ENCODE data around the gene VCPKMT.
"Not testable (repeated sequence)": the region's sequence is repeated elsewhere in the genome, so short reads cannot be mapped to it uniquely, and the experiment has no call there.

VCPKMT gene

DNA sequence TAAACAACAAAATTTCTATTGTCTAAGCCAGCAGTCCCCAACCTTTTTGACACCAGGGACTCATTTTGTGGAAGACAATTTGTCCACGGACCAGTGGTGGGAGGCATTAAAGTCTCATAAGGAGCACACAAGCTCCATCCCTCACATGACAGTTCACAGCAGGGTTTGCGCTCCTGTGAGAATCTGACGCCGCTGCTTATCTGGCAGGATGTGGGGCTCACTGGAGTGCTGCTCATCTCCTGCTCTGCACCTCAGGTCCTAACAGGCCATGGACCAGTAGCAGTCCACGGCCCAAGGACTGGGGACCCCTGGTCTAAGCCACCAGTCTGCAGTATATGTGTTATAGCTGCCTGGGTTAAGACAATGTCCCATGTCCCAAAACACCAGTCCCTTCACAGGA, 27.2 kb downstream of the VCPKMT start:
- Histone ChIP-seq H3K4me3 (ENCODE audit: low read length) (no peak overlapping the region), H3K9ac (ENCODE audit: low read length) (no peak overlapping the region), H3K36me3 (ENCODE audit: control insufficient read depth, insufficient read depth, low read length) (no peaks in the 10 kb centered on the region), H3K27me3 (ENCODE audit: control insufficient read depth, insufficient read depth, low read length) (no peaks in the 10 kb centered on the region), H3K4me1 (ENCODE audit: control insufficient read depth, insufficient read depth, low read length) (no peaks in the 10 kb centered on the region), H3K9me3 (ENCODE audit: control insufficient read depth, low read length) (no peaks in the 10 kb centered on the region)

GRCh38 chr14:50088731-50089130, 27.6 kb downstream of the VCPKMT start:
- Histone ChIP-seq H3K9me3 (ENCODE audit: control insufficient read depth, low read length) (no peaks in the 10 kb centered on the region), H3K9ac (ENCODE audit: low read length) (no peak overlapping the region), H3K36me3 (ENCODE audit: control insufficient read depth, insufficient read depth, low read length) (no peaks in the 10 kb centered on the region), H3K4me3 (ENCODE audit: low read length) (no peak overlapping the region), H3K27me3 (ENCODE audit: control insufficient read depth, insufficient read depth, low read length) (no peaks in the 10 kb centered on the region), H3K4me1 (ENCODE audit: control insufficient read depth, insufficient read depth, low read length) (no peaks in the 10 kb centered on the region)

DNA sequence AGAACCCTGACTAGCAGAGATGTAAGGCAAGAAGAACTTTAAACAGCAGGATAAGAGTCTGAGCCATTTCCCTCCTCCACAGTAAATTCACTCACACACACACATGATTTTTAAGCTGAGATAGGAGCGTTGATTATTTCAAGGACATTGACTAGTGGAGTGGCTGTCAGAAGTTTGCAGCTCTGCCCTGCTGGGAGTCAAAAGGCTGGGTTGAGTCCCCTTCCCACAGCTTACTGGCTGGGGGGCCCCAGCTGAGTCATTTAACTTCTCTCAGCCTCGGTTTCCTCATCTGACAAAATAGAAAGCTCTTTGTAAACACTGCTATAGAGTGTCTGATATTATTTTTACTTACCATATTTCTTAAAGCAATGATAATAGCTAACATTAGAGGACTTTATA, 28.3 kb downstream of the VCPKMT start:
- Histone ChIP-seq H3K4me3 (ENCODE audit: low read length) (no peak overlapping the region), H3K9ac (ENCODE audit: low read length) (no peak overlapping the region)

GRCh38 chr14:50087341-50088116, 28.8 kb downstream of the VCPKMT start:
- Histone ChIP-seq H3K9me3 (ENCODE audit: control insufficient read depth, low read length) (no peaks in the 10 kb centered on the region), H3K4me1 (ENCODE audit: control insufficient read depth, insufficient read depth, low read length) (no peaks in the 10 kb centered on the region), H3K36me3 (ENCODE audit: control insufficient read depth, insufficient read depth, low read length) (no peaks in the 10 kb centered on the region), H3K4me3 (ENCODE audit: low read length) (no peak overlapping the region), H3K9ac (ENCODE audit: low read length) (no peak overlapping the region), H3K27me3 (ENCODE audit: control insufficient read depth, insufficient read depth, low read length) (no peaks in the 10 kb centered on the region)

More for the DNA sequence above, 28.3 kb downstream of the VCPKMT start:
- H3K4me1 ChIP-seq (ENCODE audit: control insufficient read depth, insufficient read depth, low read length): no peaks in the 10 kb centered on the region
- no peaks in the 10 kb centered on the region for H3K9me3 ChIP-seq (ENCODE audit: control insufficient read depth, low read length)
- H3K27me3 ChIP-seq (ENCODE audit: control insufficient read depth, insufficient read depth, low read length): no peaks in the 10 kb centered on the region
- no peaks in the 10 kb centered on the region for H3K36me3 ChIP-seq (ENCODE audit: control insufficient read depth, insufficient read depth, low read length)

DNA sequence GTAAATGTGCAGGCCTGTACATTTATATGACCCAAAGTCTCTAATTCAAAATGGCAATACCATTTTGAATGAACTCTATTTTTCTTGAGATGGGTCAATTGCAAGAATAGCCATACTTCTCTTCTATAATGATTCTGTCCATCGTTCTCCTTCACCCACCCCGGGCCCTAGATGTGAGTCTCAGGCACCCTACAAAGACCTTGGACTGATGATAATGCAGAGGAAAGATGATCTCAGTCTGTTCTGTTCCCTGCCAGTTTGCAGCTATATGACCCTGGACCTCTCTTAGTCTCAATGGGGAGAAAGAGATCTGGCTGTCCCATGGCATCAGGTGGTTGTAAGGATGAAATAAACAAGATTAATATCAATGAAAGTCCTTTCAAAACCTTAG, 30.1 kb downstream of the VCPKMT start:
- no peaks in the 10 kb centered on the region for H3K9me3 ChIP-seq (ENCODE audit: control insufficient read depth, low read length)
- no peaks in the 10 kb centered on the region for H3K36me3 ChIP-seq (ENCODE audit: control insufficient read depth, insufficient read depth, low read length)
- H3K4me1 ChIP-seq (ENCODE audit: control insufficient read depth, insufficient read depth, low read length): no peaks in the 10 kb centered on the region
- no peaks in the 10 kb centered on the region for H3K27me3 ChIP-seq (ENCODE audit: control insufficient read depth, insufficient read depth, low read length)
- H3K4me3 ChIP-seq (ENCODE audit: low read length): no peak overlapping the region
- H3K9ac ChIP-seq (ENCODE audit: low read length): no peak overlapping the region

GRCh38 chr14:50085570-50086320, 30.6 kb downstream of the VCPKMT start:
- Histone ChIP-seq H3K9me3 (ENCODE audit: control insufficient read depth, low read length) (no peaks in the 10 kb centered on the region), H3K4me3 (ENCODE audit: low read length) (no peak overlapping the region), H3K4me1 (ENCODE audit: control insufficient read depth, insufficient read depth, low read length) (no peaks in the 10 kb centered on the region), H3K36me3 (ENCODE audit: control insufficient read depth, insufficient read depth, low read length) (no peaks in the 10 kb centered on the region), H3K27me3 (ENCODE audit: control insufficient read depth, insufficient read depth, low read length) (no peaks in the 10 kb centered on the region), H3K9ac (ENCODE audit: low read length) (no peak overlapping the region)

GRCh38 chr14:50084666-50085065, 31.7 kb downstream of the VCPKMT start:
- no peaks in the 10 kb centered on the region for H3K27me3 ChIP-seq (ENCODE audit: control insufficient read depth, insufficient read depth, low read length)
- no peak overlapping the region for H3K9ac ChIP-seq (ENCODE audit: low read length)
- no peaks in the 10 kb centered on the region for H3K36me3 ChIP-seq (ENCODE audit: control insufficient read depth, insufficient read depth, low read length)
- H3K4me3 ChIP-seq (ENCODE audit: low read length): no peak overlapping the region
- H3K9me3 ChIP-seq (ENCODE audit: control insufficient read depth, low read length): no peaks in the 10 kb centered on the region
- no peaks in the 10 kb centered on the region for H3K4me1 ChIP-seq (ENCODE audit: control insufficient read depth, insufficient read depth, low read length)

- Histone ChIP-seq H3K27me3 (ENCODE audit: control insufficient read depth, insufficient read depth, low read length) (no peaks in the 10 kb centered on the region), H3K4me3 (ENCODE audit: low read length) (no peak overlapping the region), H3K9me3 (ENCODE audit: control insufficient read depth, low read length) (no peaks in the 10 kb centered on the region), H3K9ac (ENCODE audit: low read length) (no peak overlapping the region), H3K36me3 (ENCODE audit: control insufficient read depth, insufficient read depth, low read length) (no peaks in the 10 kb centered on the region), H3K4me1 (ENCODE audit: control insufficient read depth, insufficient read depth, low read length) (no peaks in the 10 kb centered on the region)
These were observed 32.7 kb downstream of the VCPKMT start for GRCh38 chr14:50083467-50084337.

GRCh38 chr14:50082784-50083466, 33.4 kb downstream of the VCPKMT start:
- no peaks in the 10 kb centered on the region for H3K9me3 ChIP-seq (ENCODE audit: control insufficient read depth, low read length)
- H3K4me1 ChIP-seq (ENCODE audit: control insufficient read depth, insufficient read depth, low read length): no peaks in the 10 kb centered on the region
- H3K27me3 ChIP-seq (ENCODE audit: control insufficient read depth, insufficient read depth, low read length): no peaks in the 10 kb centered on the region
- no peaks in the 10 kb centered on the region for H3K36me3 ChIP-seq (ENCODE audit: control insufficient read depth, insufficient read depth, low read length)
- H3K9ac ChIP-seq (ENCODE audit: low read length): no peak overlapping the region
- H3K4me3 ChIP-seq (ENCODE audit: low read length): no peak overlapping the region

GRCh38 chr14:50082308-50082742, 34.0 kb downstream of the VCPKMT start:
- H3K36me3 ChIP-seq (ENCODE audit: control insufficient read depth, insufficient read depth, low read length): no peaks in the 10 kb centered on the region
- H3K27me3 ChIP-seq (ENCODE audit: control insufficient read depth, insufficient read depth, low read length): no peaks in the 10 kb centered on the region
- H3K9me3 ChIP-seq (ENCODE audit: control insufficient read depth, low read length): no peaks in the 10 kb centered on the region
- H3K4me1 ChIP-seq (ENCODE audit: control insufficient read depth, insufficient read depth, low read length): no peaks in the 10 kb centered on the region
- H3K9ac ChIP-seq (ENCODE audit: low read length): no peak overlapping the region
- H3K4me3 ChIP-seq (ENCODE audit: low read length): no peak overlapping the region

DNA sequence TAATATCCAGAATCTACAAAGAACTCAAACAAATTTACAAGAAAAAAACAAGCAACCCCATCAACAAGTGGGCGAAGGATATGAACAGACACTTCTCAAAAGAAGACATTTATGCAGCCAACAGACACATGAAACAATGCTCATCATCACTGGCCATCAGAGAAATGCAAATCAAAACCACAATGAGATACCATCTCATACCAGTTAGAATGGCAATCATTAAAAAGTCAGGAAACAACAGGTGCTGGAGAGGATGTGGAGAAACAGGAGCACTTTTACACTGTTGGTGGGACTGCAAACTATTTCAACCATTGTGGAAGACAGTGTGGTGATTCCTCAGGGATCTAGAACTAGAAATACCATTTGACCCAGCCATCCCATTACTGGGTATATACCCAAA, 37.3 kb downstream of the VCPKMT start:
- H3K4me1 ChIP-seq (ENCODE audit: control insufficient read depth, insufficient read depth, low read length); H3K27me3 ChIP-seq (ENCODE audit: control insufficient read depth, insufficient read depth, low read length); H3K9me3 ChIP-seq (ENCODE audit: control insufficient read depth, low read length); H3K4me3 ChIP-seq (ENCODE audit: low read length); H3K36me3 ChIP-seq (ENCODE audit: control insufficient read depth, insufficient read depth, low read length); H3K9ac ChIP-seq (ENCODE audit: low read length): not testable (repeated sequence)

Data from mucosa of stomach (tissue), 1 donor.